HepG2 (cell line): ENCODE data around the gene IP6K3. TPM values are rescaled to one million over a fixed set of nuclear protein-coding genes. Genes with fewer than 3 reads are reported as not detected.
A peak's percentile ranks its signal among the peaks of the same experiment; 100 is the strongest.

Experiments
- ATRX ChIP-seq: sonication (generic); formaldehyde crosslinking; IDR thresholded peaks from 2 replicates; pipeline ENCODE4 v1.4.0; 2020; ENCODE audit warnings: missing genetic modification reagents, borderline replicate concordance
- IKZF1 ChIP-seq: fragments of 450-650 bp; IDR thresholded peaks from 2 replicates; pipeline ENCODE4 v1.7.1; 2016
- JUNB ChIP-seq: sonication (generic); formaldehyde crosslinking; IDR thresholded peaks from 2 replicates; pipeline ENCODE4 v1.8.0; 2022; ENCODE audit warnings: missing genetic modification reagents, mild to moderate bottlenecking, borderline replicate concordance
- KLF16 ChIP-seq, 2 experiments: sonication (generic) in 1 of 2; formaldehyde crosslinking in 1 of 2; IDR thresholded peaks; 2 replicates each; pipeline versions ENCODE4 v1.6.1 to v1.8.0; 2016 to 2023; ENCODE audit warnings: missing genetic modification reagents in 2 of 2, missing compliant biosample characterization in 1 of 2
- KLF9 ChIP-seq: IDR thresholded peaks from 2 replicates; pipeline ENCODE4 v1.6.1; 2016; ENCODE audit warnings: low read depth
- MBD4 ChIP-seq: IDR thresholded peaks from 2 replicates; pipeline ENCODE4 v1.6.1; 2012; ENCODE audit warnings: low read length, inconsistent platforms, borderline replicate concordance
- MTF2 ChIP-seq: sonication (generic); formaldehyde crosslinking; IDR thresholded peaks from 2 replicates; pipeline ENCODE4 v1.5.0; 2020; ENCODE audit warnings: missing genetic modification reagents, borderline replicate concordance
- MYNN ChIP-seq: sonication (generic); formaldehyde crosslinking; IDR thresholded peaks from 2 replicates; pipeline ENCODE4 v1.4.0; 2020; ENCODE audit warnings: mild to moderate bottlenecking, low read depth, missing genetic modification reagents
- PHF5A ChIP-seq: IDR thresholded peaks from one replicate; pipeline ENCODE4 v1.6.1; 2018; ENCODE audit warnings: low read depth, missing genetic modification reagents; ENCODE audit not compliant: unreplicated experiment
- POLR2AphosphoS5 ChIP-seq: IDR thresholded peaks from 2 replicates; pipeline ENCODE4 v1.6.1; 2012; ENCODE audit warnings: low read depth, low read length
- ZBTB42 ChIP-seq: sonication (generic); formaldehyde crosslinking; IDR thresholded peaks from 2 replicates; pipeline ENCODE4 v1.5.0; 2020; ENCODE audit warnings: mild to moderate bottlenecking, missing genetic modification reagents
- ZFP1 ChIP-seq: IDR thresholded peaks from 2 replicates; pipeline ENCODE4 v1.6.1; 2016
- ZFP36L1 ChIP-seq: sonication (generic); formaldehyde crosslinking; IDR thresholded peaks from 2 replicates; pipeline ENCODE4 v1.8.0; 2022; ENCODE audit warnings: mild to moderate bottlenecking, missing genetic modification reagents, moderate library complexity
- ZMYM4 ChIP-seq: sonication (generic); formaldehyde crosslinking; IDR thresholded peaks from 2 replicates; pipeline ENCODE4 v1.8.1; 2023; ENCODE audit warnings: mild to moderate bottlenecking, missing genetic modification reagents
- ZNF12 ChIP-seq: sonication (generic); formaldehyde crosslinking; IDR thresholded peaks from 2 replicates; pipeline ENCODE4 v1.5.0; 2020; ENCODE audit warnings: missing genetic modification reagents
- ZNF264 ChIP-seq: sonication (generic); formaldehyde crosslinking; IDR thresholded peaks from 2 replicates; pipeline ENCODE4 v1.4.0; 2020; ENCODE audit warnings: missing genetic modification reagents
- ZNF564 ChIP-seq: sonication (generic); formaldehyde crosslinking; IDR thresholded peaks from 2 replicates; pipeline ENCODE4 v1.8.1; 2023; ENCODE audit warnings: mild to moderate bottlenecking, missing genetic modification reagents
- ZNF570 ChIP-seq: sonication (generic); formaldehyde crosslinking; IDR thresholded peaks from 2 replicates; pipeline ENCODE4 v1.4.0; 2020; ENCODE audit warnings: mild to moderate bottlenecking, missing genetic modification reagents, borderline replicate concordance
- ZNF616 ChIP-seq: sonication (generic); formaldehyde crosslinking; IDR thresholded peaks from 2 replicates; pipeline ENCODE4 v1.5.0; 2020; ENCODE audit warnings: low read depth, mild to moderate bottlenecking, missing genetic modification reagents
- ZNF678 ChIP-seq: sonication (generic); formaldehyde crosslinking; IDR thresholded peaks from 2 replicates; pipeline ENCODE4 v1.4.0; 2020; ENCODE audit warnings: mild to moderate bottlenecking, missing genetic modification reagents
- polyA plus RNA-seq, 8 experiments: library from polyadenylated mRNA; depleted of rRNA in 3 of 8; stranded (reverse) in 7 of 8; unstranded in 1 of 8; fragments of >200 nt; fragmentation: Illumina TruSeq in 4 of 8; extraction: Trizol in 4 of 8; gene quantifications; 2 replicates each; pipeline versions ENCODE4 v1.2.1 to v1.2.3, GENCODE V29; 2011 to 2016; ENCODE audit warnings: low read depth in 4 of 8, missing spikeins in 1 of 8, mixed read lengths in 1 of 8; ENCODE audit not compliant: insufficient read depth in 1 of 8
- total RNA-seq, 5 experiments: library from RNA; depleted of rRNA; stranded (reverse); fragments of >200 nt; fragmentation: Illumina TruSeq; extraction: Trizol; gene quantifications; 2 replicates each; pipeline ENCODE4 v1.2.3, GENCODE V29; 2016; ENCODE audit warnings: low read depth in 1 of 5
- TF ChIP-seq, protein P1 (sequence below): sonication (generic); formaldehyde crosslinking; conservative IDR thresholded peaks from 2 replicates; pipeline ENCODE4 v1.5.0; 2020; ENCODE audit warnings: missing genetic modification reagents
- TF ChIP-seq, protein P2 (sequence below): sonication (generic); formaldehyde crosslinking; IDR thresholded peaks from 2 replicates; pipeline ENCODE4 v1.4.0; 2020; ENCODE audit warnings: mild to moderate bottlenecking, low read depth, missing genetic modification reagents
- TF ChIP-seq, protein P3 (sequence below): sonication (generic); formaldehyde crosslinking; IDR thresholded peaks from 2 replicates; pipeline ENCODE4 v1.5.0; 2020; ENCODE audit warnings: mild to moderate bottlenecking, missing genetic modification reagents
- TF ChIP-seq, protein P4 (sequence below): sonication (generic); formaldehyde crosslinking; IDR thresholded peaks from 2 replicates; pipeline ENCODE4 v1.5.0; 2020; ENCODE audit warnings: missing genetic modification reagents

The IP6K3 gene
- total and polyA plus RNA-seq, 2 of the 13 experiments (the other 11 are each of a cell fraction or from before 2014, with no cell fraction given): 0.11 to 0.18 TPM

DNA sequence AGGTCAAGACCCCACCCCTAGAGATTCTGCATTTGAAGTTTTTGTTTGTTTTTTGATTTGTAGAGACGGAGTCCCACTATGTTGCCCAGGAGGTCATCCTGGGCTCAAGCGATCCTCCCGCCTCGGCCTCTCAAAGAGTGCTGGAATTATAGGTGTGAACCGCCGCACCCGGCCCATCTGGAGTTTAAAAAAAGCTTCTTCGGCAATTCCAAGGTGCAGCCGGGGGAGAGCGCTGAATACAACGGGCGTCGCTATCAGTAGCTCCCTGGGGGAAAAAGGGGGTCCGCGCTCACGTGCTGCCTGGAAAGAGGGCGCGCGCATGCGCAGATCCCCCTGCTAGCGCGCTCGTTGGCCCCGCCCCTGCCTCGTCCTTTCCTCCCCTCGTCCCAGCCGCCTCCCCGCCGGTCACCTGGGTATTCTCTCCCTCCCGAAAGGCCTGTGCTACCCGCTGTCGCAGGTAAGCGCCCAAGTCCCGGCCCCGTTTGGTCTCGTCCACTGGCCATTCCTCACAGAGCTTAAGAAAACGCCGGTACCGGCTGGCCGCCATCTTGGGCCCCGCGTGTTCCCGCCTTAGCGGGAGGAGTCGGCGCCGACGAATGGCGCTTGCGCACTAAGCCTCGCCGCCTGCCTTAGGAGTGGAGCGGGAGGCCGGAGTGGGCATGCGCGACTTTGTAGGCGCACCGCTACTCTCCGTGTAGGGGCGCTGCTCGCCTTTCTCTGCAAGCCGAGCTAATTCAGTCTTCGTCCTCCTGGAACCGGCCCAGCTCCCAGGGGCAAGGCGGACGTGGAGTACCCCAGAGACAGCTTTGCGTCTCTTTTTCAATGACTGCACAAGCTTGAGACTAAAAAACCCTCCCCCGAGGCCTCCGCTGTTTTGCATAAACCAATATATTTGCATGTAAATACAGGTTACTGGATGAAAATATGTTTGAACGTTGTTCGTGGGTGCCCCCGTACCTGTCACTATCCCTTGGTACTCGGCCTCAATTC, 35.3 kb downstream of the IP6K3 start, which contains the start of gene UQCC2 (continued):
- TF ChIP-seq, protein P1, sequence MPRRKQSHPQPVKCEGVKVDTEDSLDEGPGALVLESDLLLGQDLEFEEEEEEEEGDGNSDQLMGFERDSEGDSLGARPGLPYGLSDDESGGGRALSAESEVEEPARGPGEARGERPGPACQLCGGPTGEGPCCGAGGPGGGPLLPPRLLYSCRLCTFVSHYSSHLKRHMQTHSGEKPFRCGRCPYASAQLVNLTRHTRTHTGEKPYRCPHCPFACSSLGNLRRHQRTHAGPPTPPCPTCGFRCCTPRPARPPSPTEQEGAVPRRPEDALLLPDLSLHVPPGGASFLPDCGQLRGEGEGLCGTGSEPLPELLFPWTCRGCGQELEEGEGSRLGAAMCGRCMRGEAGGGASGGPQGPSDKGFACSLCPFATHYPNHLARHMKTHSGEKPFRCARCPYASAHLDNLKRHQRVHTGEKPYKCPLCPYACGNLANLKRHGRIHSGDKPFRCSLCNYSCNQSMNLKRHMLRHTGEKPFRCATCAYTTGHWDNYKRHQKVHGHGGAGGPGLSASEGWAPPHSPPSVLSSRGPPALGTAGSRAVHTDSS (CRISPR knock-in tag): no peak
- TF ChIP-seq MYNN (peak; percentile 94; the same call in 1 of the 2 replicates), IKZF1 (no peak), KLF16 (CRISPR knock-in tag; IDR thresholded peaks at IDR 0.05) (peak; percentile 77 to 95; a peak in 2 of 4 replicates), ZMYM4 (peak; percentile 76), MBD4 (no peak), ZNF570 (CRISPR knock-in tag) (0 out of 2 replicates have a peak, but pooled peaks have one; percentile 8), ZNF564 (CRISPR knock-in tag) (peak; percentile 92), ZFP1 (CRISPR knock-in tag) (peak; percentile 71; the same call in 1 of the 2 replicates), JUNB (CRISPR knock-in tag) (no peak), ZNF264 (CRISPR knock-in tag) (no peak), ZFP36L1 (CRISPR knock-in tag) (peak; percentile 81; the same call in 1 of the 2 replicates), PHF5A (CRISPR knock-in tag) (no peak), ZNF678 (peak; percentile 66; the same call in 1 of the 2 replicates), POLR2AphosphoS5 (peak; percentile 94), ZBTB42 (CRISPR knock-in tag) (no peak), MTF2 (CRISPR knock-in tag) (no peak; the same call in 1 of the 2 replicates), KLF9 (CRISPR knock-in tag) (peak; percentile 58; the same call in 1 of the 2 replicates), ZNF616 (CRISPR knock-in tag) (peak; percentile 96), ATRX (CRISPR knock-in tag) (no peak), ZNF12 (CRISPR knock-in tag) (peak; percentile 0; the same call in 1 of the 2 replicates)
- TF ChIP-seq, protein P2, sequence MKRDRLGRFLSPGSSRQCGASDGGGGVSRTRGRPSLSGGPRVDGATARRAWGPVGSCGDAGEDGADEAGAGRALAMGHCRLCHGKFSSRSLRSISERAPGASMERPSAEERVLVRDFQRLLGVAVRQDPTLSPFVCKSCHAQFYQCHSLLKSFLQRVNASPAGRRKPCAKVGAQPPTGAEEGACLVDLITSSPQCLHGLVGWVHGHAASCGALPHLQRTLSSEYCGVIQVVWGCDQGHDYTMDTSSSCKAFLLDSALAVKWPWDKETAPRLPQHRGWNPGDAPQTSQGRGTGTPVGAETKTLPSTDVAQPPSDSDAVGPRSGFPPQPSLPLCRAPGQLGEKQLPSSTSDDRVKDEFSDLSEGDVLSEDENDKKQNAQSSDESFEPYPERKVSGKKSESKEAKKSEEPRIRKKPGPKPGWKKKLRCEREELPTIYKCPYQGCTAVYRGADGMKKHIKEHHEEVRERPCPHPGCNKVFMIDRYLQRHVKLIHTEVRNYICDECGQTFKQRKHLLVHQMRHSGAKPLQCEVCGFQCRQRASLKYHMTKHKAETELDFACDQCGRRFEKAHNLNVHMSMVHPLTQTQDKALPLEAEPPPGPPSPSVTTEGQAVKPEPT (CRISPR knock-in tag): peak; percentile 97
- TF ChIP-seq, protein P3, sequence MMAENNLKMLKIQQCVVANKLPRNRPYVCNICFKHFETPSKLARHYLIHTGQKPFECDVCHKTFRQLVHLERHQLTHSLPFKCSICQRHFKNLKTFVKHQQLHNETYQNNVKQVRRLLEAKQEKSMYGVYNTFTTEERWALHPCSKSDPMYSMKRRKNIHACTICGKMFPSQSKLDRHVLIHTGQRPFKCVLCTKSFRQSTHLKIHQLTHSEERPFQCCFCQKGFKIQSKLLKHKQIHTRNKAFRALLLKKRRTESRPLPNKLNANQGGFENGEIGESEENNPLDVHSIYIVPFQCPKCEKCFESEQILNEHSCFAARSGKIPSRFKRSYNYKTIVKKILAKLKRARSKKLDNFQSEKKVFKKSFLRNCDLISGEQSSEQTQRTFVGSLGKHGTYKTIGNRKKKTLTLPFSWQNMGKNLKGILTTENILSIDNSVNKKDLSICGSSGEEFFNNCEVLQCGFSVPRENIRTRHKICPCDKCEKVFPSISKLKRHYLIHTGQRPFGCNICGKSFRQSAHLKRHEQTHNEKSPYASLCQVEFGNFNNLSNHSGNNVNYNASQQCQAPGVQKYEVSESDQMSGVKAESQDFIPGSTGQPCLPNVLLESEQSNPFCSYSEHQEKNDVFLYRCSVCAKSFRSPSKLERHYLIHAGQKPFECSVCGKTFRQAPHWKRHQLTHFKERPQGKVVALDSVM (CRISPR knock-in tag): peak; percentile 94
- TF ChIP-seq, protein P4, sequence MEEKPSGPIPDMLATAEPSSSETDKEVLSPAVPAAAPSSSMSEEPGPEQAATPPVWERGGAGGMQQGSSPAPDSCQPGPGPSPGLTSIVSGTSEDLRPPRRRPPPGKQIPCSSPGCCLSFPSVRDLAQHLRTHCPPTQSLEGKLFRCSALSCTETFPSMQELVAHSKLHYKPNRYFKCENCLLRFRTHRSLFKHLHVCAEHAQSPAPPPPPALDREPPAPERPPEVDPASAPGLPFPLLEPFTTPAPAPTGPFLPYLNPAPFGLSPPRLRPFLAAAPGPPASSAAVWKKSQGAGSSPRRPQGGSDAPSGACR (CRISPR knock-in tag): no peak; the same call in 1 of the 2 replicates
